Pancreas (tissue), 10 donors: ENCODE results near the gene ZBTB18. TPM values are rescaled to one million over a fixed set of nuclear protein-coding genes. Genes with fewer than 3 reads are reported as not detected.

Source experiments
- ATAC-seq, 4 donors: fragments of 200-7000 bp; cut with Tn5 transposase; one replicate each; pipeline versions ENCODE4 v1.8.0 to v1.9.1; 2020; ENCODE audit warnings: mild to moderate bottlenecking in 4 of 4, moderate library complexity in 4 of 4
- DNase-seq, 6 donors: peaks; one replicate each; pipeline ENCODE4 v3.0.0-alpha.2; 2020
- FAIRE-seq: peaks from 2 replicates; lab custom pipeline; 2012; peaks lifted over from hg19 to GRCh38; lab: Jason Lieb, UNC
- H3K27ac ChIP-seq, 4 donors: fragments of 200-600 bp; sonication (generic); 1 replicate in 3 of 4; 2 replicates in 1 of 4; pipeline versions ENCODE4 v1.5.0 to v1.8.0; 2020
- H3K27me3 ChIP-seq, 4 donors: fragments of 200-600 bp; one replicate each; pipeline ENCODE4 v1.8.0; 2021
- H3K36me3 ChIP-seq, 3 donors: fragments of 200-600 bp; sonication (generic) in 1 of 3; one replicate each; pipeline versions ENCODE4 v1.5.0 to v1.8.0; 2020 to 2021
- H3K4me1 ChIP-seq, 3 donors: fragments of 200-600 bp; one replicate each; pipeline ENCODE4 v1.8.0; 2021
- H3K4me3 ChIP-seq, 4 donors: fragments of 200-600 bp; sonication (generic) in 2 of 4; one replicate each; pipeline versions ENCODE4 v1.5.0 to v1.8.0; 2020 to 2021
- H3K9me3 ChIP-seq, 4 donors: fragments of 200-600 bp; one replicate each; pipeline ENCODE4 v1.8.0; 2021
- WGBS, 2 donors: extraction: QIAGEN DNeasy Blood & Tissue Kit; methylation state at CpG; one replicate each; pipeline ENCODE4 v1.1.7; 2013; 5-methylcytosine and 5-hydroxymethylcytosine counted together
- intact Hi-C, 3 donors: fragments of 100-400 bp; cut with DNase I; formaldehyde crosslinking; loops; one replicate each; pipeline versions ENCODE4 v1.11.1 to v1.14.2; 2022
- polyA plus RNA-seq, 2 donors: library from polyadenylated mRNA; stranded (reverse); fragments of 200-250 nt; gene quantifications; one replicate each; pipeline ENCODE4 v1.2.3, GENCODE V29; 2013
- total RNA-seq, 6 donors: library from RNA; stranded (reverse); fragmentation: NEBNext Ultra II Directional in 4 of 6; extraction: Animal tissue kit (Norgen Biotek cat#: 25700) in 4 of 6; gene quantifications; one replicate each; pipeline versions ENCODE4 v1.2.1 to v1.2.4, GENCODE V29; 2021 to 2023
- TF ChIP-seq, protein P1 (sequence below), 4 donors: fragments of 200-600 bp; sonication (generic) in 3 of 4; IDR thresholded peaks; one replicate each; pipeline versions ENCODE4 v1.5.0 to v1.8.0; 2021; ENCODE audit warnings: antibody characterized with exemption in 4 of 4
- donor health status: healthy with polysubstance abuse.
- donor health status: DM: no; HTN: no; CAD: no; lungs with moderate emphysema.
- donor health status: DM: no; HTN: no; CAD: no.
- donor health status: control.
- donor health status: control.
- donor health status: Bipolar disorder and iron deficiency.
- donor health status: DM: yes; HTN: yes; CAD: no.
- donor health status: DM: no; HTN: no; CAD: no.
- donor health status: DM: no; HTN: no; CAD: no.
- donor health status: DM: yes; HTN: yes; CAD: no.

Gene ZBTB18
- total and polyA plus RNA-seq, 8 donors = 12.8 to 18.5 (median 14.5) TPM

DNA sequence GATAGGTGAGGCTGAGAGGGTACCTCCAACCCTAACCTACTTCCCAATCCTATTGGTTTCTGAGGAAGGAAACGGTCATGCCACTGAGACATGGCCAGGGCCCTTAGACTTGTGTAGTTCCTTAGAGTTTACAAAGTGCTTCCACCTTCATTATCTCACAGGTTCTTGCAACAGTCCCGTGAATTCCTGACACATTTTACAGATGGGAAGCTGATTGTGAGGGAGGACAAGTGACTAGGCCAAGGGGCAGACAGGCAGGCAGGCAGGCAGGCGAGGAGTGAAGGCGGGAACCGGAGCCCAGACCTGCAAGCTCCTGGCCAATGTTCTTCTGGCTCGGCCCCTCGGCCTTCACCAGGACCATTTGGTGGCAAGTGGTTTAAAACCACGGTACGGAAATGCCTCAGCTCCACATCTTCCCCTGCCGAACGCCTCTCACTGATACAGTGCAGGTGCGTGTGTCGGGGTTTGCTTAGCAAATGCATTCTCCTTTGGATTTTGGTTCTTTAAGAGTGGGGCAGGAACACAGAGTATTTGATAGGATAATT lies 45.1 kb downstream of the ZBTB18 start:
- 85 to 88% methylated on average over 13 of the region's 13 CpGs for WGBS, 2 donors
- no peak for ATAC-seq
- H3K9me3 ChIP-seq = no peaks in the 10 kb centered on the region
- TF ChIP-seq, protein P1, sequence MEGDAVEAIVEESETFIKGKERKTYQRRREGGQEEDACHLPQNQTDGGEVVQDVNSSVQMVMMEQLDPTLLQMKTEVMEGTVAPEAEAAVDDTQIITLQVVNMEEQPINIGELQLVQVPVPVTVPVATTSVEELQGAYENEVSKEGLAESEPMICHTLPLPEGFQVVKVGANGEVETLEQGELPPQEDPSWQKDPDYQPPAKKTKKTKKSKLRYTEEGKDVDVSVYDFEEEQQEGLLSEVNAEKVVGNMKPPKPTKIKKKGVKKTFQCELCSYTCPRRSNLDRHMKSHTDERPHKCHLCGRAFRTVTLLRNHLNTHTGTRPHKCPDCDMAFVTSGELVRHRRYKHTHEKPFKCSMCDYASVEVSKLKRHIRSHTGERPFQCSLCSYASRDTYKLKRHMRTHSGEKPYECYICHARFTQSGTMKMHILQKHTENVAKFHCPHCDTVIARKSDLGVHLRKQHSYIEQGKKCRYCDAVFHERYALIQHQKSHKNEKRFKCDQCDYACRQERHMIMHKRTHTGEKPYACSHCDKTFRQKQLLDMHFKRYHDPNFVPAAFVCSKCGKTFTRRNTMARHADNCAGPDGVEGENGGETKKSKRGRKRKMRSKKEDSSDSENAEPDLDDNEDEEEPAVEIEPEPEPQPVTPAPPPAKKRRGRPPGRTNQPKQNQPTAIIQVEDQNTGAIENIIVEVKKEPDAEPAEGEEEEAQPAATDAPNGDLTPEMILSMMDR (IDR thresholded peaks at IDR 0.05) = no peak
- no peaks in the 10 kb centered on the region for H3K4me1 ChIP-seq
- no peaks in the 10 kb centered on the region for H3K27me3 ChIP-seq
- DNase-seq = no peak
- no peaks in the 10 kb centered on the region for H3K36me3 ChIP-seq
- no peak for FAIRE-seq
- intact Hi-C loops = no loop called here
- H3K4me3 ChIP-seq = no peak overlapping the region
- H3K27ac ChIP-seq = no peak overlapping the region

DNA sequence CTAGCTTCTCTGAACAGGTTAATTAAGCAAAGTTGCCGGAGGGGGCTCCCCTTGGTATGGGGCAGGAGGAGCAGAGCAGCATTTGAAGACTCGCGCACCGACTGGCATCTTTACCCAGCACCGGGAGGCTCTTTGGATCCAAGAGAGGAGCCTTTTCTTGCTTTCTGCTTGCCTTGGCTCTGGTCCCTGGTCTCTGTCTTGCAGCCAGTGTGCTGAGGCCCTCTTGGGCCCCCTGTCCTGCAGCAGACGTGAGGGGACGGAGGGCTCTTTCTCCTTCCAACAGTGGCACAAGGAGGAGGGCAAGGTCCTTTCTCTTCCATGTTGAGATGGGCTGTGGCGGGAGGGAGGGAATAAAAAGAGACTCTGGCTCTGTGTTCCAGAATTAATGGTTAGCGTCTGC lies 45.6 kb downstream of the ZBTB18 start:
- intact Hi-C loops = no loop called here
- no peak for DNase-seq
- H3K36me3 ChIP-seq = no peaks in the 10 kb centered on the region
- H3K4me3 ChIP-seq = no peak overlapping the region
- TF ChIP-seq, protein P1 (IDR thresholded peaks at IDR 0.05) = no peak
- no peaks in the 10 kb centered on the region for H3K27me3 ChIP-seq
- H3K27ac ChIP-seq = no peak overlapping the region
- 88 to 90% methylated on average over 9 of the region's 9 CpGs for WGBS, 2 donors
- no peak for FAIRE-seq
- no peaks in the 10 kb centered on the region for H3K9me3 ChIP-seq
- H3K4me1 ChIP-seq = no peaks in the 10 kb centered on the region
- no peak for ATAC-seq

DNA sequence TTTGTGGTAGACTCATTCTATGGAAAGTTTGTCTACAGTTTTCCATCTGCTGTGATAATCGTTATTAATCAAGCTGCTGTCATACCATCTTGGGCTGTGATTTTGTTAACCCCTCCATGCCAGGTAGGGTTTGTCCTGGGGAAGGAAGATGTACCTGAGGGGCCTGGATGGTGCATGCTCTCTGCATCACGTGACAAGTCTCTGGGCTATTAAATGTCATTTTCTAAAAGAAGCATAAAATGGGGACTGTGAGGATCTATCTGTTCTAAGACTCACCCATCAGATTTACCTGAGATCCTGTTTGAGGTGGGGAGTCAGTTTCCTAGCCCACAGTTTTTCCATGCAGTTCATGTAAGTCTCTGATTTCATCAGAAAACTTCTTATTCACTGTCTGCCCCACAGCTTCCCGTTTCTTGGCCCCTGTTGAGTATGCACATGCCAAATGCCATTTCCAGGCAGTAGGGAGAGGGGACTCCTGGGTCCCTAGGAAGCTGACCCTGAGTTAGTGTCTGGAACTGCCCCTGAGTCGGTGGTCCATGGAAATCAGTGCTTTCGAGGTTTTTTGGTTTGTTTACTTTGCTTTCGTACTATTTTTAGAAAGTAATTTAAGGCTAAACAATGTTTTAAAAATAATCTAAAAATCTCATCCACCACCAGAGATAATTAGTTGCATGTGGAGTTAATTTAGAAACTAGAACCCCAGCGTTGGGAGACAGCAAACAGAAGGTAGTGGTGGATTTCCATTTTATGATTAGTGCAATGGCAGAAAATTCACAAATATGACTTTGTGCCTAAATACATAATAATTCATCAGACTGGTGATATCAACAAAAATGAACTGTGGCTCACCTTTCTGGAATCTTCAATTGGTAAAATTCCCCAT lies 46.7 kb downstream of the ZBTB18 start:
- ATAC-seq = no peak
- no peaks in the 10 kb centered on the region for H3K36me3 ChIP-seq
- no peak for FAIRE-seq
- H3K4me3 ChIP-seq = no peak overlapping the region
- H3K9me3 ChIP-seq = no peaks in the 10 kb centered on the region
- TF ChIP-seq, protein P1 (IDR thresholded peaks at IDR 0.05) = no peak
- intact Hi-C loops = no loop called here
- no peak for DNase-seq
- WGBS, 2 donors = 45 to 55% methylated on average over 7 of the region's 7 CpGs
- no peaks in the 10 kb centered on the region for H3K27me3 ChIP-seq
- no peaks in the 10 kb centered on the region for H3K4me1 ChIP-seq
- H3K27ac ChIP-seq = no peak overlapping the region

DNA sequence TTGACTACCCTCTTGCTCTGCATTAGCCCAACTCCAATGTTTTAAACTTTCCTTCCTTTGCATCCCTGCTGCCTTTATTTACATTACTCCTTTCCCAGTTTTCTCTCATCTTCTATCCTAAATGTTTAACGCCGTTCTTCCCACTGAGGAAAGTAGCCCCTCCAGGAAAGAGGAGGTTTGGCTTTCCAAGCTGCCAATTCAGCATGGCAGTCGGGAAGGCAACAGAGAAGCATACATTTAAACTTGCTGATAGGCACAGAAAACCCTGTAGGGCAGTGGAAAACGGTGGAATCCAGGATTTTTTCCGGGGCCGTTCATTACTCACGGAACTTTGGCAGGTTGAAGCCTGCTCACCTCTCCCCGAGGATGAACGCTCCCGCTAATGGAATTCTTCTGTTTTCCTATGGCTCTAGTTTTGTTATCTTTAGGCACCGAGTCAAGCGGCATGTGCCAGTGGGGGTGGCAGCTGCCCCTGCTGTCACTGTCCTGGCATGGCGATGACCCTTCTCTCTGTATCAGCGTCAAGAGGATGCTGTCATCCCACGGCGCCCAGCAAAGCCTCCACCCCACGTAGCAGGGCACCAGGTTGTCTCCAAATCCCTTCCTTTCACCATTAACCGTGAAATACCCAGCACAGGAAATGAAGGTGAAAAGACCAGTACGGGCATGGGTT lies 48.3 kb downstream of the ZBTB18 start:
- no peak overlapping the region for H3K27ac ChIP-seq
- DNase-seq (no peak), FAIRE-seq (no peak), ATAC-seq (no peak)
- 80 to 83% methylated on average over 19 of the region's 19 CpGs for WGBS, 2 donors
- no peaks in the 10 kb centered on the region for H3K9me3 ChIP-seq
- TF ChIP-seq, protein P1 (IDR thresholded peaks at IDR 0.05) = no peak
- H3K27me3 ChIP-seq = no peaks in the 10 kb centered on the region
- H3K36me3 ChIP-seq = no peaks in the 10 kb centered on the region
- intact Hi-C loops = no loop called here
- no peak overlapping the region for H3K4me3 ChIP-seq
- no peaks in the 10 kb centered on the region for H3K4me1 ChIP-seq
